Amniotic stem cell (primary cell): Measurements from ENCODE around the gene IER5L.

Experiments used
- DNase-seq: peaks from one replicate; lab custom pipeline; 2025; lab: John Stamatoyannopoulos, UW

Gene IER5L

GRCh38 chr9:129160712-129161533 is 17.1 kb downstream of the IER5L start:
- DNase-seq, result no peak

GRCh38 chr9:129156163-129156562 is 21.9 kb downstream of the IER5L start:
- DNase-seq, result no peak

- no peak for DNase-seq
Measured at GRCh38 chr9:129154866-129155477, 23.1 kb downstream of the IER5L start.

- no peak for DNase-seq
Measured at GRCh38 chr9:129151469-129151868, 26.6 kb downstream of the IER5L start.

- no peak for DNase-seq
Measured at GRCh38 chr9:129150672-129151211, 27.3 kb downstream of the IER5L start.

- DNase-seq, result no peak
Measured at GRCh38 chr9:129150122-129150521, 27.9 kb downstream of the IER5L start.

GRCh38 chr9:129149442-129149841 is 28.6 kb downstream of the IER5L start:
- DNase-seq, result no peak

- DNase-seq, result no peak
Measured at GRCh38 chr9:129148463-129149204, 29.4 kb downstream of the IER5L start.

- no peak for DNase-seq
Measured at GRCh38 chr9:129146441-129146941, 31.6 kb downstream of the IER5L start.

GRCh38 chr9:129145841-129146292 is 32.2 kb downstream of the IER5L start:
- DNase-seq, result no peak

GRCh38 chr9:129145316-129145715 is 32.7 kb downstream of the IER5L start:
- DNase-seq, result no peak

- DNase-seq, result peak; percentile 81
Measured at GRCh38 chr9:129143031-129143927, 34.8 kb downstream of the IER5L start.

GRCh38 chr9:129142138-129142935 is 35.7 kb downstream of the IER5L start:
- DNase-seq, result no peak

- peak; percentile 74 for DNase-seq
Measured at GRCh38 chr9:129141066-129142041, 36.7 kb downstream of the IER5L start.

- peak; percentile 10 for DNase-seq
Measured at GRCh38 chr9:129140397-129141065, 37.5 kb downstream of the IER5L start.

- peak; percentile 99 for DNase-seq
Measured at GRCh38 chr9:129139993-129140396, 38.1 kb downstream of the IER5L start.

GRCh38 chr9:129139233-129139992 is 38.6 kb downstream of the IER5L start:
- peak; percentile 65 for DNase-seq
